Measurements from ENCODE around the gene DICER1.

Gene DICER1

DNA sequence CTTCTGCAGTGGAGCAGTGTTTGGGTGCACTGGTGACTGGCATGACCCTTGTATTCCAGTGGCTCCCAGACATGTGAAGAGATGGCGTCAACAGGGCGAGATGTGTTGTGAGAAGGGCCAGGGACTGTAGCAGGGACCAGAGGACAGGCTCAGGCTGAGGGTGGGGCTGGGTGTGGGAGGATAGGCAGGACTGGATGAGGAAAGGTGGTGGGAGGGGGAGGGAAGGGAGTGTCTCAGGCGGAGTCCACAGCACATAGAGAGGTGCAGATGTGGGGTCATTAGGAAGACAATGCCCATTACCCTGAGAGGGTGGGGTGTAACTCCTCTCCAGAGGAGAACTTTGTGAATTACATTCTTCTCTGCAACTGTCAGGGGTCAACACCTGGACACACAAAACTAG, 78.5 kb downstream of the DICER1 start:
- DNase-seq (ENCODE audit: extremely low read depth, low read depth), result no peak
- TF ChIP-seq, protein P1, sequence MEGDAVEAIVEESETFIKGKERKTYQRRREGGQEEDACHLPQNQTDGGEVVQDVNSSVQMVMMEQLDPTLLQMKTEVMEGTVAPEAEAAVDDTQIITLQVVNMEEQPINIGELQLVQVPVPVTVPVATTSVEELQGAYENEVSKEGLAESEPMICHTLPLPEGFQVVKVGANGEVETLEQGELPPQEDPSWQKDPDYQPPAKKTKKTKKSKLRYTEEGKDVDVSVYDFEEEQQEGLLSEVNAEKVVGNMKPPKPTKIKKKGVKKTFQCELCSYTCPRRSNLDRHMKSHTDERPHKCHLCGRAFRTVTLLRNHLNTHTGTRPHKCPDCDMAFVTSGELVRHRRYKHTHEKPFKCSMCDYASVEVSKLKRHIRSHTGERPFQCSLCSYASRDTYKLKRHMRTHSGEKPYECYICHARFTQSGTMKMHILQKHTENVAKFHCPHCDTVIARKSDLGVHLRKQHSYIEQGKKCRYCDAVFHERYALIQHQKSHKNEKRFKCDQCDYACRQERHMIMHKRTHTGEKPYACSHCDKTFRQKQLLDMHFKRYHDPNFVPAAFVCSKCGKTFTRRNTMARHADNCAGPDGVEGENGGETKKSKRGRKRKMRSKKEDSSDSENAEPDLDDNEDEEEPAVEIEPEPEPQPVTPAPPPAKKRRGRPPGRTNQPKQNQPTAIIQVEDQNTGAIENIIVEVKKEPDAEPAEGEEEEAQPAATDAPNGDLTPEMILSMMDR (IDR thresholded peaks at IDR 0.05; ENCODE audit: low read depth, low read length, missing control alignments), result no peak
- no peak overlapping the region for H3K4me3 ChIP-seq (replicated peaks; ENCODE audit: low read depth, low read length)

DNA sequence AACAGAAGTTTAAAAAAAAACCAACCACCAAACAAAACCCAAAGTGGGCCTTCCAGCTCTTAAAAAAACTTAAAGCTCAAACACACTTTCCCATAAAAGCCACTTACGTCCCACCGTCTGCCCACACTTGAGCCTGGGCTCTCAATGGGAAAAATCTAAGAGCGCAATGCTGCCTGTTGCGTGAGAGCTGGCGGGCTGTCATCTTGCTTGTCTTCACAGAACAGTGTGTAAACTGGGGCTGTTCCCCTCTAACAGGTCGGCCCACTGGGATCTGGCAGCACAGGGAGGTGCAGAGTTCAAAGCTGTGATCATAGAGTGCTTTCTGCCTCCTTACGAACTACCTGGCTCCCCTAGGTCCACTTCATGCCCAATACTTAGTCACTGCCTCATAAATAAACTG, 80.0 kb downstream of the DICER1 start:
- H3K4me3 ChIP-seq (replicated peaks; ENCODE audit: low read depth, low read length), result no peak overlapping the region
- TF ChIP-seq, protein P1 (IDR thresholded peaks at IDR 0.05; ENCODE audit: low read depth, low read length, missing control alignments), result no peak
- DNase-seq (ENCODE audit: extremely low read depth, low read depth), result no peak

DNA sequence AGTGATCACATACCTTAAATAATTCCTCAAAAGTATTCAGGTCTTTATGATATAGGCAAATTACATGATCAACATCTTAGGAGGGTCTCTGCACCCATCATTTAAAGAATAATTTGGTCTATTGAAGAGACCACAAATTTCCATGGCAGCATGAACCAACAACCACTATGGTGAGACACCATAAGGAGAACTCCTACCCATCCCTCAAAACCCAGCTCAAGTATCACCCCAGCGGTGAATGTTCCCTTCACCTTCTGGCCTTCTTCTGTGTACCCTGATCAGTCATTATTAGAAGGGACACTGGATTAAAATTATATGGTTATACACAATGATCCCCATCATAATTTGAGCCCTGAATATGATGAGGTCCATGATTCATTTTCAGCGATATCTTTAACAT, 81.5 kb downstream of the DICER1 start:
- TF ChIP-seq, protein P1 (IDR thresholded peaks at IDR 0.05; ENCODE audit: low read depth, low read length, missing control alignments), result no peak
- no peak overlapping the region for H3K4me3 ChIP-seq (replicated peaks; ENCODE audit: low read depth, low read length)
- no peak for DNase-seq (ENCODE audit: extremely low read depth, low read depth)

DNA sequence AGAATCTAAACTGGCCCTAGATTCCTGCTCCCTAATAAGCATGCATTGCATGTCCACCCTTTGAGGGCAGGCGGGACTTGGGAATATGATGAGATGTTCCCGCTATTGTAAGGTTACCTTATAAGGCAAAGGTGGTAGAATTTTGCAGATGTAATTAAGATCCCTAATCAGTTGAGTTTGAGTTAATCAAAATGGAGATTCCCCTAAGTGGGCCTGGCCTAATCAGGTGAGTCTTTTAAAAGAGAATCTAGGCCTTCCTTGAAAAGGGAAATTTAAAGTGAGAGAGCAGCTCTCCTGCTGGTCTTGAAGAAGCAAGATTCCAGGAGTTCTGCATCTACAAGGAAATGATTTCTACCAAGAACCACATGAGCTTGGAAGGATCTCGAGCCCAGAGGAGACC, 83.4 kb downstream of the DICER1 start:
- DNase-seq (ENCODE audit: extremely low read depth, low read depth), result no peak
- H3K4me3 ChIP-seq (replicated peaks; ENCODE audit: low read depth, low read length), result no peak overlapping the region
- TF ChIP-seq, protein P1 (IDR thresholded peaks at IDR 0.05; ENCODE audit: low read depth, low read length, missing control alignments), result no peak

DNA sequence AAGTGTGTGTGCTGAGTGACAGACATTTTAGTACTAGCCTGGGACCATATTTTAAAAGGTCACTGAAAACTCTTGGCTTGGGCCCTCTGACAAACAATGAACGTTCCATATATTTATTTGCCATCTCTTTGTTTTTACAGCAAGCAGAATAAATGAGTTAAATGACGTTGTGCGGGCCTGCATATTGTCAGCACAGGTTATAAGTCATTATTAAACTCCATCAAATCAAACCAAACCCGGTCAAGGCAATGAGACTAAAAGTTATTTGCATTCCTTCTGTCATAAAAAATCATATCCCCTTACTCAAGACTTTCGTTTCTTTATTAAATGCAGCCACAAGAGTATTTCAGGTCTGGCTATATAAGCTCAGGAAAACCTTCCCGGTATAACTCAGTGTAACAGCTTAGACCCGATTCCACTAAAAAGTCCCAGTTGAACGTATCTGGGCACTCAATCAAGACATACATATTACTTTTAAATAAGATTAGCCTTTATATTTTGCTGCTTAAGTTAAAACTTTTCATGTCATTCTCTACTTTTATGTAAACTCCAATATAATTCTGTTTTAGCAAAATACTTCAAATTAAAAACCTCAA, 84.9 kb downstream of the DICER1 start:
- DNase-seq (ENCODE audit: extremely low read depth, low read depth), result no peak

DNA sequence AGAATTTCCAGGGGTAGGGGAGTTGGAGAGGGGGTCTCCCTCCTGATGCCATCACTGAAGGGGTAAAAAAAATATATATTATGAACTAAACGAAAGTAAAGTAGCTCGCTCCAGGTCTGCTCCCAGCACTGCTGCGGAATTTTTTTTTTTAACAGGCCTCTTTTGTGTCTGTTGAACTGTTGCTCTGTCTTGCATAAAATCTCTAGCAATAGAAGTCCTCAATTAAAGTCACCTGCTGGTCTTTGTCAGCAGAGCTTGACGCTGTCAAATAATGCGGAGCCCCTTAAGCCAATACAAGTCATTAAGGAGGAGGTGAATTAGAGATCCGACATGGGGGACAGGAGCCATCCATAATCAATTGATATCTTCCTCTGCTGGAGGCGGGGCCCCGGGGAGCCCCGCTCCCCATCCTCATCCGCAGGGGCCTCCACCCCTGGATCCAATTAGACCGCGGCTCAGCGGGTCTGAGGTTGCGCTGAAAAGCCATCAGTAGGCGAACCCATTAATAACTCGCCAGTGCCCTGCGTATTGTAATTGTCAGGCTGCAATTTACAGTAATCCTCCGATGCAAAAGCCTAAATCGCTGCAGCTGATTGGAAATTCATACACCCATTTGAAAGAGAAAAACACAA, 85.6 kb downstream of the DICER1 start:
- no peak overlapping the region for H3K4me3 ChIP-seq (replicated peaks; ENCODE audit: low read depth, low read length)
- TF ChIP-seq, protein P1 (IDR thresholded peaks at IDR 0.05; ENCODE audit: low read depth, low read length, missing control alignments), result no peak
- no peak for DNase-seq (ENCODE audit: extremely low read depth, low read depth)

More for the DNA sequence above, 84.9 kb downstream of the DICER1 start:
- TF ChIP-seq, protein P1 (IDR thresholded peaks at IDR 0.05; ENCODE audit: low read depth, low read length, missing control alignments), result no peak
- no peak overlapping the region for H3K4me3 ChIP-seq (replicated peaks; ENCODE audit: low read depth, low read length)
